HG02588 (cell line): ENCODE data around the gene CSF1.

ENCODE experiments used
- ATAC-seq: cut with Tn5 transposase; IDR thresholded peaks from one replicate; pipeline ENCODE4 v1.9.1; 2021; ENCODE audit warnings: mild to moderate bottlenecking, moderate library complexity; ENCODE audit not compliant: unreplicated experiment

The CSF1 gene

DNA sequence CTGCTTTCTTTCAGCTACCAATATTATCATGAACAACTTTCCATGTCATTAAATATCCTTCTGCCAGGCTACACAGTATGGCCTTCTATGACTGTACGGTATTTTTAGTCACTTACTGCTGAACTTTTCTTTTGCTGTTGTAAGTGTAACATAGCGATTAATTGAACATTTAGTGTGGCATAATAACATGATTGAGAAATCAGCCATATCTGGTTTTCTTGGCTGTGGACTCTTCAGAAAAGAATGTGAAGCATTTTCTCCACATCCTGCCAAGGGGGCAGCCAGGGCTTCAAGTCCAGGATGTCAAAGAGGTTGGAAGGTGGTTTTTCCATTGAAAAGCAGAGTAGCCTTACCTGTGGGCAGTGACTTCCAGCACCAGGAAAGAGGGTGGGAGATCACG is 65.1 kb downstream of the CSF1 start:
- ATAC-seq = no peak

DNA sequence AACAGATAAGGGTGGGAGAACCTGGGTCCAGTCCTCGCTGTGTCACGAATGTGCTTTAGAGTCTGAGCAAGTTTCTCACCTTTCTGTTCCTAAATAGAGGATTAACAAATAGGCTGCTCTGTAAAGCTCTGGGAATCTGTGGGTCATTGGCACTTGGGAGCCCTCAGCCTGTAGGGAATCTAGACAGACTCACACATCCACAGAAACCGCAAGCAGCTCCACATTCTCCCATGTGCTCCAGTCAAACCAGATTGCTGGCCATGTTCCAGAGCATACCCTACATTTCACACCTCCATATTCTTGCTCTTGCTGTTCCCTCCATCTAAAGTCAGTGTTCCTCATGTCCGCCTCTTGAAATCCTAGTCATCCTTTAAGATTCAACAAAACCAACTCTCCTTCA is 66.1 kb downstream of the CSF1 start:
- ATAC-seq = no peak

DNA sequence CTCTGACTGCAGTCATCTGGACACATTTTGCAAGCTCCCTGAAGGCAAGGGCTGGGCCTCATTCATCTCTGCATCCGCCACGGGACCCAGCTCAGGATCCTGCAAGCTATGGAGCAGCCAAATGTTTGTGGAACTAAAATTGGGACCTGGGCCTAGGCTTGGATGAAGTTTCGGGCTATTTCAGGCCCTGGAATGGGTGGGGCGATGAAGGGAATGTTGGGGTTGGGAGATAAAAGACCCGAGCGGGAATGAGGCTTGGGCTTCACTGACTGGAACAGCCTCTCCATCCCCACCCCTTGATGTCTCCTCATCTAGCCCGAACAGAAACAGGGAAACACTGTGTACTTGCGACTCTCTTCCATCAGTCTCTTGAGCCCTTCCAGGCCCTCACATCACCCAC is 66.6 kb downstream of the CSF1 start:
- ATAC-seq = no peak

DNA sequence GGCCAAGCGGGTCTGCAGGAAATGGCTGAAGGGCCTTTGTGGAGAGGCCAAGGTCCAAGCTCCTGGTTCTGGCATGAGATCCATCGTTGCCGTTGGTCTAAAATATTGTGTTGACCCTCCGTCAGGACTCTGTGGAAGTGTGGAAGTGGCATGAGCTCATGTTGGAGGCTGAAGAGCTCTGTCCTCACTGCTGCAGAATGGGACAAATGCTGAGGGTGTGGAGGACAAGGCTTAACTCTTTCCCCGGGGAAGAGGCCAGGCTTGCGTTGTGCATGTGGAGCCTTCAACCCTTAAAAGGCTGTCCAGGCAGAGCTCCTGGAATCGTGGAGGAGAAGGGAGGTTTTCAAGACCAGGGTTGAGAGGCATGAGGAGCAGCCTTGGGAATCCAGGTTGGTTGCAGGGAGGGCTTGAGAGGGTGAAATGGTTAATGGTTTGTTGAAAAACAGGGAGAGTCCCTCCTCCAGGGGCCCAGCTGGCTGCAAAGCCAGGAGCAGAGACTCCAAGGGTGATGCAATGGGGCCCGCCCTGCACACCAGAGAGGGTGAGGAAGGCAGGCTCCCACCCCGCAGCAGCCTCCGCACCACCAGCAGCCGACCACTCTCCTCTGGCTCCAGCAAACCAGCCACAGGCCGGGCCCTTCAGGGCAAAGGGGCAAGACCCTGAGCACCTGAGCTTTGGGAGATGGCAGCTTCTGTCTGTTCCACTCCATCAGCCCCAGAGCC is 67.2 kb downstream of the CSF1 start:
- ATAC-seq = no peak

DNA sequence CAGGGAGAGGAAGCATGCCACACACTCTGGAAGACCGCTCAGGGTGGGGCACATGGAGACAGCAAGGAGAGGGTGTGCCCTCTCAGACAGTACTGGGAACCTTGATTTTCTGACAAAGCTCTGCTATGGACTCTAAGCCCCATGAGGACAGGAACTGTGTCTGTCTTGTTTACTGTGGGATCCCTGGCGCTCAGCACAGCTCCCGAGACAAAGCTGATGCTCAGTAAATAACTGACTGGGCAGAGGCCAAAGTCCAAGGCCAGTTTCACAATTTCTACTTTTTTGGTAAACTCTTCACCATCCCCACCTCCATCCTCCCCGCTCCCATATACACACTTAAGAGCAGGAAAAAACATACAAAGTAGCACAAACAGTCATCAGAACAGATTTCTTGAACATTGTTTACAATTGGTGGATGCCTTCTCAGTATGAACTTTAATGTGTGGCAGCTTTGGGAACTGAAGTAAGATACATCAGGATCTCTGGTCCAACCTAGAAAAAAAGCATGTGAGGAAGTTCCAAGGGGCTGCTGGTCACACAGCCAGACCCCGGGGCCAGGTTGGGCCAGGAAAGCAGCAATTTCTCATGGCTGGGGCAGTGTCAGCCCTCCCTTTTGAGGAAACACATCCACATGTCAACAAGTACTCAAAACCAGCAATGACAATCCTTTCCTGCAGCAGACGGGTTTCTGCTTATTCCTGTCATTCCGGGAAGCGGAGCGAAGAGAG is 68.3 kb downstream of the CSF1 start:
- no peak for ATAC-seq

DNA sequence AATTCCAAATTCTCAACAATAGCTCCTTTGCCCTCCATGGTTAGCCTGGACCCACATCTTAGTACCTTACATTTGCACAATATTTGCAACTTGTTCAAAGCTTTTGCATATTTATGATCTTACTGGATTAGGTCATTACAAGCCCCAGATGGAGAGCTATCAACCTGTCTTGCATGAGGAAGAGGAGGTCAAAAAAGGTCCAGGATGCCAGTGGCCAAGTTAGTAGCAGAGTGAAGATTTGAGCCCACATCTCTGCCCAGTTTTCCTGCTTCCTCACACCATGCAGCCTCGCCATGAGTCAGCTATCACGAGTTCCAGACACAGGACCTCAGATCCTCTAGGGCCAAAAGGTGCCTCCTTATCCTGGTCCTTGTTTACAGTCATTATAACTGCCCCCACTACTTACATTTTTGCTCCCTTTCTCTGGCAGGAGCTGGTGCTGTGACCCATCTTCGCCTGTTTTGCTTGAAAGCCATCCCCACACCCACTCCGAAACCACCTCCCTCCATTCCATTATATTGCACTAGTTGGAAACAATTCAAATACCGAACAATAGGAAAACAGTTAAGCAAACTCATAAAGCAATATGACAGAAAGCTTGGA is 68.9 kb downstream of the CSF1 start:
- ATAC-seq = no peak
